ENCODE measurements around the gene LRRC8B.
"Not testable (repeated sequence)": the region's sequence is repeated elsewhere in the genome, so short reads cannot be mapped to it uniquely, and the experiment has no call there.

GRCh38 chr1:89592861-89593302, 68.3 kb downstream of the LRRC8B start:
- TF ChIP-seq CTCF (IDR thresholded peaks at IDR 0.05); POLR2AphosphoS5 (IDR thresholded peaks at IDR 0.05); POLR2A (IDR thresholded peaks at IDR 0.05; ENCODE audit: low read depth): not testable (repeated sequence)
